GM23248 (cell line): Measurements from ENCODE around the gene NELFA.

Experiments
- EZH2 ChIP-seq: fragments of 200-600 bp; sonication (generic); IDR thresholded peaks from 2 replicates; pipeline ENCODE4 v1.6.1; 2018; ENCODE audit warnings: antibody characterized with exemption, mild to moderate bottlenecking; ENCODE audit not compliant: insufficient read depth, poor library complexity, severe bottlenecking
- EZH2phosphoT487 ChIP-seq: fragments of 200-600 bp; sonication (generic); IDR thresholded peaks from 2 replicates; pipeline ENCODE4 v1.6.1; 2018; ENCODE audit warnings: antibody characterized with exemption, moderate library complexity, mild to moderate bottlenecking, low read depth; ENCODE audit not compliant: insufficient read depth

GRCh38 chr4:1971456-1972200 is 37.1 kb downstream of the NELFA start:
- TF ChIP-seq EZH2phosphoT487 (no peak), EZH2 (no peak)
